AG10803 (cell line): Measurements from ENCODE around the gene ETFBKMT.

Experiments used
- DNase-seq: peaks from one replicate; pipeline ENCODE4 v3.0.0; 2010; ENCODE audit warnings: low read depth
- H3K4me3 ChIP-seq: 2 replicates; pipeline ENCODE4 v1.5.1; 2011; ENCODE audit warnings: mild to moderate bottlenecking, low read length, control low read depth
- CTCF ChIP-seq: conservative IDR thresholded peaks from 2 replicates; pipeline ENCODE4 v1.5.1; 2011; ENCODE audit warnings: mild to moderate bottlenecking, low read length, control low read depth, inconsistent platforms

ETFBKMT gene

GRCh38 chr12:31641509-31642090 lies 17.9 kb upstream of the ETFBKMT start:
- TF ChIP-seq CTCF, result no peak
- no peak overlapping the region for H3K4me3 ChIP-seq
- no peak for DNase-seq

DNA sequence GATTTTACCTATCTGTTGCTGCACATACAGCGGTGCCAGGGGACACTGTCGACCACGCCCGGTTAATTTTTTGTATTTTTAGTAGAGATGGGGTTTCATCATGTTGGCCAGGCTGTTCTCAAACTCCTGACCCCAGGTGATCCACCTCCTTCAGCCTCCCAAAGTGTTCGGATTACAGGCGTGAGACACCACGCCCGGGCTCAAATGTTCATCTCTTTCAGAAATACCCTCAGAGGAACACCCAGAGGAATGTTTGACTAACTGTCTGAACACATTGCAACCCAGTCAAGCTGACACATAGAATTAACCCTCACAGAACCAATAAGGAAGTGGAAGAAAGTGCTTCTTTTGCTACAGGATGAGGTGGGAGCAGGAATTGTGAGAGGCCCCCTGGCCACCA lies 15.0 kb upstream of the ETFBKMT start:
- TF ChIP-seq CTCF, result no peak
- no peak overlapping the region for H3K4me3 ChIP-seq
- no peak for DNase-seq

- no peak for DNase-seq
- no peak for TF ChIP-seq CTCF
Observed at GRCh38 chr12:31645924-31646323, 13.6 kb upstream of the ETFBKMT start.

DNA sequence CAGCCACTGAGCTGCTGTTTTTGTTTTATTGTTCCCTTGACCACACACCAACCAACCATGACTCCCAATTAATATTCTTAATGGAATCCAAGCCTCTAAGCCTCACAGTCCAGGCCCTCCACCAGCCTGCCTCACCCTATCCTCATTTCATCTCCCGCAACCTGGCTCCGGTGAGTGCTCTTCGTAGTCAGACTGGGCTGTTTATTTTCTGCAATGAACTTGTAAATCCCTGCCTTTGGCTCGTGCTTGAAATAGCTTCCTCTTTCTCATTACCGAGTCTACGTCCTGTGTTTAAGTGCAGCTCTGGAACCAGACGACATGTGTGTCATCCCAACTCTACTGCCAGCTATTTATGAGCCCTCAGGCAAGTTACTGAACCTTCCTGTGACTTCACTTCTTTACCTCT lies 12.4 kb upstream of the ETFBKMT start:
- no peak overlapping the region for H3K4me3 ChIP-seq
- no peak for TF ChIP-seq CTCF
- DNase-seq, result no peak

More at GRCh38 chr12:31645924-31646323, 13.6 kb upstream of the ETFBKMT start:
- H3K4me3 ChIP-seq, result no peak overlapping the region

DNA sequence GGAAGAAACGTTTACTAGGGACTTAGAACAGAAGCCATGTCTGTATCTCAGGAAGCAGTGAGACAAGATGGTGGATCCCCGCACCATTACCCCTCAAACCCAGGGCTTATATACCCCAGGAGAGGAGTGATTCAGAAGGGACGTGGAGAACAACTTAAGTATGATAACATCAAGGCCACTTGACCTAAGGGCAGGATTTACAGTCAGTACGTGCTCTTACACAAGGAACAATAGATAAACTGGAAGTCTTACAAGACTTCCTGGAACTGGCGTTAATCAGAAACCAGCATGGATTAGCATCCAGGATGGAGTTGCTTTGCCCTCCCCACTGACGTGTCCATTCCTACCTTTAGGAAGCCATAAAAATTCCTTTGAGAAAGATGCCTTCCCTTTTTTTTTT lies 8.6 kb upstream of the ETFBKMT start:
- TF ChIP-seq CTCF, result no peak
- DNase-seq, result peak; percentile 33
- peak overlapping the region; percentile 51 for H3K4me3 ChIP-seq

- no peak for TF ChIP-seq CTCF
- peak; percentile 82 for DNase-seq
- H3K4me3 ChIP-seq, result peak overlapping the region; percentile 51
Observed at GRCh38 chr12:31651893-31652521, 7.5 kb upstream of the ETFBKMT start.

- H3K4me3 ChIP-seq, result no peak overlapping the region
- no peak for DNase-seq
- TF ChIP-seq CTCF, result no peak
Observed at GRCh38 chr12:31655208-31655607, 4.3 kb upstream of the ETFBKMT start.
